ENCODE data around the gene CD86.
"Not testable (repeated sequence)": the region's sequence is repeated elsewhere in the genome, so short reads cannot be mapped to it uniquely, and the experiment has no call there.

Gene CD86

GRCh38 chr3:122164983-122165382, 109.8 kb downstream of the CD86 start:
- not testable (repeated sequence) for DNase-seq

GRCh38 chr3:122167630-122168029, 112.5 kb downstream of the CD86 start:
- DNase-seq = no peak

GRCh38 chr3:122168044-122168443, 112.9 kb downstream of the CD86 start:
- no peak for DNase-seq

- no peak for DNase-seq
Measured at GRCh38 chr3:122169911-122170310, 114.7 kb downstream of the CD86 start.
